22Rv1 (cell line): ENCODE data around the gene PCCA.
"Not testable (repeated sequence)": the region's sequence is repeated elsewhere in the genome, so short reads cannot be mapped to it uniquely, and the experiment has no call there.

ENCODE experiments used
- H3K27ac ChIP-seq: fragments of 450-650 bp; 2 replicates; pipeline ENCODE4 v1.5.1; 2017
- ZFX ChIP-seq: fragments of 450-650 bp; IDR thresholded peaks from 2 replicates; pipeline ENCODE4 v1.6.1; 2017; ENCODE audit warnings: antibody characterized with exemption, borderline replicate concordance
- TF ChIP-seq, protein P1 (sequence below): fragments of 450-650 bp; IDR thresholded peaks from 2 replicates; pipeline ENCODE4 v1.5.1; 2017; ENCODE audit warnings: mild to moderate bottlenecking

Gene PCCA

DNA sequence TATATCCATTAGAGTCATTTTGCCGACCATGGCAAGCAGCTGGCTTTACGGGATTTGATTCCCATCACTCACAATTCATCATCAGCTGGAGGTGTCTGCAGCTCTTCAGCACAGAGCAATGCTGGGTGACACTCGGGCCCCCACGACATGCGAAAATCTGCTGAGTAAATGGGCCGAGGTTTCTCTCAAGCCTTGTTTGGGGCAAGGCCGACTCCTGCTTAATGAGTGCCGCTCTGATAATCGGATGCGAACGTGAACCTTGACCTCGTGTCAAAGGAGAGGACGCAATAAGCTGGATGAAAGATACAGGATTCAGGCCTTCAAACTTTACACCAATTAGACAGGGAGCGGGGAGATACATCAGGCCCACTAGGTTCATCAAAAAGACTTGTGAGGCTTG, 434.5 kb downstream of the PCCA start:
- TF ChIP-seq, protein P1, sequence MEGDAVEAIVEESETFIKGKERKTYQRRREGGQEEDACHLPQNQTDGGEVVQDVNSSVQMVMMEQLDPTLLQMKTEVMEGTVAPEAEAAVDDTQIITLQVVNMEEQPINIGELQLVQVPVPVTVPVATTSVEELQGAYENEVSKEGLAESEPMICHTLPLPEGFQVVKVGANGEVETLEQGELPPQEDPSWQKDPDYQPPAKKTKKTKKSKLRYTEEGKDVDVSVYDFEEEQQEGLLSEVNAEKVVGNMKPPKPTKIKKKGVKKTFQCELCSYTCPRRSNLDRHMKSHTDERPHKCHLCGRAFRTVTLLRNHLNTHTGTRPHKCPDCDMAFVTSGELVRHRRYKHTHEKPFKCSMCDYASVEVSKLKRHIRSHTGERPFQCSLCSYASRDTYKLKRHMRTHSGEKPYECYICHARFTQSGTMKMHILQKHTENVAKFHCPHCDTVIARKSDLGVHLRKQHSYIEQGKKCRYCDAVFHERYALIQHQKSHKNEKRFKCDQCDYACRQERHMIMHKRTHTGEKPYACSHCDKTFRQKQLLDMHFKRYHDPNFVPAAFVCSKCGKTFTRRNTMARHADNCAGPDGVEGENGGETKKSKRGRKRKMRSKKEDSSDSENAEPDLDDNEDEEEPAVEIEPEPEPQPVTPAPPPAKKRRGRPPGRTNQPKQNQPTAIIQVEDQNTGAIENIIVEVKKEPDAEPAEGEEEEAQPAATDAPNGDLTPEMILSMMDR: no peak
- TF ChIP-seq ZFX: no peak

DNA sequence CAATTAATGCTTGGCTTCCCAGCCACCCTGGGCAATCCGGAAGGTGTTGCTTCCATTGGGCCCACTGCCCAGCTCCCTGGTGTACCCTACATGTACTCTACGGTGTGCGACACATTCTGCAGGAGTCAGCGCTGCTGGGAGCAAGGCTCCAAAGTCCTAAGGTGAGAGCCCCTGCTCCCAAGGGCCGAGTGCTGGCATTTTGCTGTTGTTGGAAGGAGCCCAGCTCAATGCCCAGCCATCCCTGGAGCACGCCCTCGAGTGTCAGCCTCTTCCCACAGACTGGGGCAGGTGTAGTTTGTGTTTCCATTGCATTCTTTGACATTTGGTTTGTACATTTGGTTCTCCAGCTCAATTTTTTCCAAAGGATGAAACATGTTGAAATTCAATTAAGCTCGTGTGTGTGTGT, 435.1 kb downstream of the PCCA start:
- TF ChIP-seq, protein P1: no peak
- no peak for TF ChIP-seq ZFX
- no peak overlapping the region for H3K27ac ChIP-seq

More for the DNA sequence above, 434.5 kb downstream of the PCCA start:
- H3K27ac ChIP-seq: no peak overlapping the region

DNA sequence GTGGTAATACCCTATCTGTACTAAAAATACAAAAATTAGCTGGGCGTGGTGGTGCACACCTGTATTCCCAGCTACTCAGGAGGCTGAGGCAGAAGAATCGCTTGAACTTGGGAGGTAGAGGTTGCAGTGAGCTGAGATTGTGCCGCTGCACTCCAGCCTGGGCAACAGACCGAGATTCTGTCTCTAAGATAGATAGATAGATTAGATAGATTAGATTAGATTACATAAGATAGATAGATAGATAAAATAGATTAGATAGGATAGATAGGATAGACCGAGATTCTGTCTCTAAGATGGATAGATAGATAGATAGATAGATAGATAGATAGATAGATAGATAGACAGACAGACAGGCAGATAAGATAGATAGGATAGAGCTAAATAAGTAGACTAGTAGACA, 435.8 kb downstream of the PCCA start:
- H3K27ac ChIP-seq: not testable (repeated sequence)

DNA sequence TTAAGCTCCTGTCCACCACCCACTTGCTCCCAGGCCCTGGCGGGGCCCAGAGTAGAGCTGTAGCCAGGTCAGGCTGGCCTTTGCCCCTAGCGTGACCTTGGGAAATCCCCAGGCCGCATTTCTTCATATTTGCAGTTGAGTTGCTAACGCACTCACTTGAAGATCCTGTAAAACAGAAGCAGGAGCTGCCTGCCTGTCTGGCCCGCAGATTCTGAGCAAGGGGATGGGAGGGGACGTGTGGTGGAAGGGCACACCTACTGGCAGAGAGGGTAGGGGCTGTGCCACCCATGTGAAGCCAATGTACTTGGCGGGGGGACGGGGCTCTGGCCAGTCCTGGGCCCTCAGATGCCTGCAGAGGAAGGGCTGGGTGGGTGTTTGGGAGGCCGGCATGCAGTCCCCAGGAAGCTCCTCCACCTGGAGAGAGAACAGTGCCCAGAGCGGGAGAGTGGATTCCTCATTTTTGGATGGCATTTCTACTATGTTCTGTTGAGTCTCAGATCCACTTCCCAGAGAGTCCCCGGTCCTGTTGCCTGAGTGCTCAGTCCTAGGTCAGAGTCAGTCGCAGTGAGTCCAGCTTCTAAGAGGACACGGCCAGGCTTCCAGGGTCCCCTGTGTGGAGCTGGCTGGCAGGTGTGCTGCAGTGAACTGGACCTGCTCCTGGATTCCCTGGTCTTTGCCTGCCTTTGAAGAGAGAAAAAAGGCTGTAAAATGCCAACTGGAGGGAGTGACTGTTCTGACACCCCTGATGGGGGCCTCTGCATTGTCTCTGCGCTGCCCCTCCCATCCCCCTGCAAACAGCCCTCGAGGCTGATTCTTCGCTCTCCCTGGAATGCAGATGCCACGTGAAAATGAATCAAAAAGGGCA, 436.8 kb downstream of the PCCA start:
- H3K27ac ChIP-seq: no peak overlapping the region
- no peak for TF ChIP-seq ZFX
- TF ChIP-seq, protein P1: no peak

DNA sequence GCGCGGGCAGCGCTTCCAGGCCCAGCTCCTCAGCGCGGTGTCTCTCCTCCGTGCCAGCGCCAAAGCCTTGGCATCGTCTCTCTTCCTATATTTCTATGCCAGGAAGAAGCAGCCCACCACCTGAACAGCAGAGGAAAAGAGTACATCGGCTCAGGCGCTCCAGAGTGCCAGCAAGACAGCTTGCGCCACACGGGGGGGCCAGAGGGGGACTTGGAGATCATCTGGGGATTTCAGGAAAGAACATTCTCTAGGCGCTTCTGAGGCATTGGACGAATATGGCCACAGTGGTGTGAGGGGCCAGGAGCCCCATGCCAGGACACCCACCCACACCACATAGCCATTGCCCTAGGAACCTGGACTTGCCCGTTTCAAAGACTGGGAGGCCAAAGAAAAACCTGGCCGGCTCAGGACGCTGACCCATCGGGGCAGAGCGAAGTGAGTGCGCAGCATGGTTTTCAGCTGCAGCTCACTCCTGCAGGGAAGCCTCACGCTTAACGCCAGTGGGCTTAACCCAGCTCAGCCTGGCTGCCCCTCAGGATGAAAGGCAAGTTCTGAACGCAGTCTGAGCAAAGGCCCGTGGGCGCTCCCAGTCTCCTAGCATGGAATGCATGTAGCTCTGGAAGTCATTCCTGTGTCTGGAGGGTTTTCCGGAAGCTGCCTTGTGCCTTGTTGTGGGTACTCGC, 437.6 kb downstream of the PCCA start:
- H3K27ac ChIP-seq: no peak overlapping the region
- no peak for TF ChIP-seq ZFX
- TF ChIP-seq, protein P1: no peak

DNA sequence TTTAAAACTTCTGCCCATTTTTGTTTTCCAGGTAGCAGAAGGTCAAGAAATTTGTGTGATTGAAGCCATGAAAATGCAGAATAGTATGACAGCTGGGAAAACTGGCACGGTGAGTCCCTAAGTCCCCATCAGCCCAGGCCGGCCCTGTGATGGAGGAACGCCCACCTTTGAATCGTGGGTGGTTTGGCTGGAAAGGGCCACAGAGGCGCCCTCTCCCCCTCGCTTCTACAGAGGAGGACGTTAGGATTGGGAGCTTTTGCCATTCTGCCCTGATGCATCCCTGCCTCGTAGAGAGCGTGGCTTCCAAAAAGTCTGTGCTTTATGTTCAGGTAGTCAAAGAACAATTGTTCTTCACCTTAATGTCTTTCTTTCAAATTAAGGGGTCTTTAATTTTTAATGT, 438.8 kb downstream of the PCCA start:
- TF ChIP-seq, protein P1: no peak
- TF ChIP-seq ZFX: no peak
- no peak overlapping the region for H3K27ac ChIP-seq

DNA sequence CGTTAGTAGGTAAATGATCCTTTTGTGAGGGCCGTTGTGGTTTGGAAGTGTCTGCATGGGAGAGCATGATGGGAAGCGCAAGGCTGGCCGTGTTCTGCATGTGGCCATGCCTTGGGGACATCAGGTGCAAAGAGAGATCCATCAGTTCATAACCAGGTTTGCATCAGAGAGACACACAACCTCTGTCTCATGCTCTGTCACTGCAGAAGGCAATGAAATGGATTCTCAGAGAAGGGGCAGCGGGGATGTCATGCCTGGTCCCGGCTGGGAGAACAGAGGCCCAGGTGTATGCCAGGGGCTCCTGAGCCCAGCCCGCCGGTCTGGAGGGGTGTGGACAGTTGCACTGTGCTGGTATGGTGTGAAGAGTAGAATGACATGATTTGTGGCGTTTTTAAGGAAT, 439.5 kb downstream of the PCCA start:
- TF ChIP-seq ZFX: no peak
- TF ChIP-seq, protein P1: no peak
- H3K27ac ChIP-seq: no peak overlapping the region
